ENCODE data around the gene DEPP1.

GRCh38 chr10:44968500-44969400, 9.9 kb downstream of the DEPP1 start:
- TF ChIP-seq CTCF (IDR thresholded peaks at IDR 0.05) (no peak), POLR2A (IDR thresholded peaks at IDR 0.05) (no peak)
